Measurements from ENCODE around the gene C11orf98. TPM values are rescaled to one million over a fixed set of nuclear protein-coding genes. Genes with fewer than 3 reads are reported as not detected.
A peak's percentile ranks its signal among the peaks of the same experiment; 100 is the strongest.
"Not testable (repeated sequence)": the region's sequence is repeated elsewhere in the genome, so short reads cannot be mapped to it uniquely, and the experiment has no call there.

Gene C11orf98
- total RNA-seq, 2 experiments from 2014 or later = 107 to 110 TPM

DNA sequence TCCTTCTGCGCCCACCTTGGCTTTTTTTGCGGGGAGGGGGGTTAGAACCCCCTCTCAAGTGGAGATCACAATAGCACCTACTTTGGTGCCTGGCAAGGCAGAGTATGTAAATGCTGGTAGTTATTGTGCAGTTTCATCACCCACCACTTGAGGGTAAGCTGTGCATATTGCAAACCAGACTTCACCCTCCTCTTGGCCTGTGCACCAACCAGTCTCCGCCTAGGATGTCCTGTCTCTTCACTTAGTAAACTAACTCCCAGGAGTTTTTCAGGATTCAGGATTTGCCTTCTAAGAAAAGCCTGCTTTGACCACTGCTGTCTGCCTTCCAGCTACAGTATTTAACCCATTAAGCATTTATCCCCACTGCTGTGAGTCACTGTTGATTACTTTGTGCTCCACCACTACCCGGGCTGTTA, 15.8 kb upstream of the C11orf98 start:
- intact Hi-C loops (cut with micrococcal nuclease) = loop anchor here (1.0 kb wide), 1 partner anchor 88 kb away; no protein-coding TSS in a partner anchor
- Mint-ChIP-seq H3K36me3 (peaks cover 14% of the 10 kb centered on the region), H3K27me3 (no peaks in the 10 kb centered on the region), H3K4me1 (ENCODE audit: low read depth) (peaks cover 31% of the 10 kb centered on the region), H3K27ac (peak overlapping the region; percentile 60), H3K4me3 (no peak overlapping the region), H3K9me3 (no peaks in the 10 kb centered on the region)
- peak; percentile 57 for DNase-seq
- ChIA-PET POLR2A (interaction anchor here (0.6 to 2.2 kb wide), 8 partner anchors 9 to 196 kb away, joined by 3 to 11 read pairs (median 4); partner anchors contain the start of genes HNRNPUL2, INTS5, LBHD1 and TTC9C), CTCF (interaction anchor here (0.7 to 3.4 kb wide), 16 partner anchors 9 to 710 kb away, joined by 3 to 32 read pairs (median 4); partner anchors contain the start of genes C11orf98, CSKMT, LRRN4CL and POLR2G)

DNA sequence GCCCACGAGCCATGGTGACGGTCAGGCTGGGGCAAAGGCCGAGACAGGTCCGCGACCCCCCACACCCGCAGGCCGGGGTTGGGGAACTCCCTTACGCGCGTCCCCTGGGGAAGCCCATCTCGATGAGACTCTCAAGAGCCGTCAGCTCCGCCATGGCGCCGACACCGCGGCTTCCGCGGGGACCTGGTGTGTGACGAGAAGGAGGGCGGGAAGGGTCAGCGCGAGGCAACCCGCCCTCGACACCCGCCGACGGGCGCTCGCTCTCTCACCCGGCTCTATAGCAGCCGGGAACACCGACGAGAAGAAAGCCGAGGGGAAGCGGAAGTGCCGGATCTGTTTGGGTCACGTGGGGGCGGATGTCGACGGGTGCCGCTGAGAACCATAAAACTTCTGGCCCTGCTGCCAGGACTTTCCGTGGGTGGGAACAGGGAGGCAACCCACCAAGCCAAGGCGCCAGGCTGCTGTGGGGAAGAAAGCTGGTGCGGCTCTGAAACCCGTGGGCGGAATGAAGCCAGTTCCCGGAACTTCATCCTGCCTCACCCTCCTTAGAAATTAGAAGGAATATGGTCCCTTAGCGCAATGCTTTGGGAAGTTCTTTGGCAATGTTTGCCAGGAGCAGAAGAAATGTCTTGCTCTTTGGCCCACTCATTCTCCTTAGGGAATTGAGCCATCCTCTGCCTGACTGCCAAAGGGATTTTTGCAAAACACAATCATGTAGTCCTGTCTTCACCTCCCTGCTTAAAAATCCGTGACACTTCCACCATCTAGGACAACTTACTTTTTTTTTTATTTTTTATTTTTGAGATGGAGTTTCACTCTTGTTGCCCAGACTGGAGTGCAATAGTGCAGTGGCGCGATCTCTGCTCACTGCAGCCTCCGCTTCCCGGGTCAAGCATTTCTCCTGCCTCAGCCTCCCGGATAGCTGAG, 14.0 kb upstream of the C11orf98 start, which contains the start of gene UBXN1:
Gene UBXN1 (minus strand): TSS at position 304 of the 927 bp plus-strand sequence. CDS start 150 bp downstream, at position 154.
- POLR2A ChIA-PET = interaction anchor here (0.6 to 1.4 kb wide), 2 partner anchors 14 to 181 kb away, joined by 3 to 14 read pairs; partner anchors contain the start of genes C11orf98 and CSKMT
- Mint-ChIP-seq H3K9me3 (no peaks in the 10 kb centered on the region), H3K4me1 (ENCODE audit: low read depth) (peaks cover 35% of the 10 kb centered on the region), H3K27me3 (no peaks in the 10 kb centered on the region), H3K4me3 (peak within 1 kb of the TSS; percentile 86), H3K36me3 (peaks cover 18% of the 10 kb centered on the region), H3K27ac (peak within 1 kb of the TSS; percentile 90)
- peak; percentile 94 for DNase-seq
- CTCF ChIA-PET = interaction anchor here (1.0 to 3.4 kb wide), 6 partner anchors 14 to 255 kb away, joined by 3 to 32 read pairs (median 14); partner anchors contain the start of genes C11orf98, CSKMT, TMEM179B and TUT1
- intact Hi-C loops (cut with micrococcal nuclease) = loop anchor here (1.0 to 10.0 kb wide), 2 partner anchors 8 to 254 kb away; partner anchors contain the start of gene UQCC3

DNA sequence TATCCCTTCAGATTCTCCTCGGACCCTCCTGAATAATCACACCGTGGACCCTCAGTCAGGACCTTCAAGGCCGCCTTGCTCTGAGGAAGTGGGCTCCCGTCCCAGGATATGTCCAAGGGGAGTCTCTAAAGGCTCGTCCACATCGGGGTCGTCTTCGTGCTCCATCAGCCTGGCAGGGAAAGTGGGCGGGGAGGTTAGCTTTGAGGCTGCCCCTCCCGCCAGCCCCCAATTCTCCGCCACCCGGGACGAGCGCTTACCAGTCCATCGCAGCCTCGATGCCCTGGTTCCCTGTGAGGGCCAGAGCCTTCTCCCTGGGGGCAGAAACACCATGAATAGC, 13.4 kb upstream of the C11orf98 start:
- peaks cover 36% of the 10 kb centered on the region for H3K4me1 Mint-ChIP-seq (ENCODE audit: low read depth)
- H3K4me3 Mint-ChIP-seq = peak overlapping the region; percentile 86
- no peaks in the 10 kb centered on the region for H3K27me3 Mint-ChIP-seq
- peak overlapping the region; percentile 90 for H3K27ac Mint-ChIP-seq
- H3K9me3 Mint-ChIP-seq = no peaks in the 10 kb centered on the region
- intact Hi-C loops (cut with micrococcal nuclease) = loop anchor here (10.0 kb wide), 1 partner anchor 254 kb away; no protein-coding TSS in a partner anchor
- CTCF ChIA-PET = interaction anchor here (1.0 to 2.9 kb wide), 3 partner anchors 16 to 254 kb away, joined by 3 to 14 read pairs (median 5); partner anchors contain the start of gene TUT1
- POLR2A ChIA-PET = interaction anchor here (0.6 to 1.4 kb wide), 2 partner anchors 13 to 182 kb away, joined by 3 to 14 read pairs; partner anchors contain the start of genes C11orf98 and CSKMT
- H3K36me3 Mint-ChIP-seq = peaks cover 18% of the 10 kb centered on the region
- no peak for DNase-seq

DNA sequence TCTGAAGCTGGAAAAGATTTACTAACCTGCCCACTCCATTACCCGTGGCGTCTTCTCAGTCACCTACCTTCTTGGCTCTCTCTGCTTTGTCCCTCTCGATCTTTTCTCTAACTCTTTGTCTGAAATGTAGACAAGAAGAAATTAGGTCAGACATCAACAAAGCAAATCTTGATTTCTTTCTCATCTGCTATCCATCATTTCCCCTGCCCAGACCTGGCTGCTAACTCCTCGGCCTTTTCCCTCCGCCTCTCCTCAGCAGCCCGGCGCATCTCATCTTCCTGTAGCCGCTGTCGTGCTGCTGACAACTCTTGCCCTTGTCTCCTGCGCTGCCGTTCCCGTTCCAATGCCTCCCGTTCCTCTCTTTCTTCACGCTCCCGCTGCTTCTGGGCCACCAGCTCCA, 12.7 kb upstream of the C11orf98 start:
- peaks cover 20% of the 10 kb centered on the region for H3K36me3 Mint-ChIP-seq

DNA sequence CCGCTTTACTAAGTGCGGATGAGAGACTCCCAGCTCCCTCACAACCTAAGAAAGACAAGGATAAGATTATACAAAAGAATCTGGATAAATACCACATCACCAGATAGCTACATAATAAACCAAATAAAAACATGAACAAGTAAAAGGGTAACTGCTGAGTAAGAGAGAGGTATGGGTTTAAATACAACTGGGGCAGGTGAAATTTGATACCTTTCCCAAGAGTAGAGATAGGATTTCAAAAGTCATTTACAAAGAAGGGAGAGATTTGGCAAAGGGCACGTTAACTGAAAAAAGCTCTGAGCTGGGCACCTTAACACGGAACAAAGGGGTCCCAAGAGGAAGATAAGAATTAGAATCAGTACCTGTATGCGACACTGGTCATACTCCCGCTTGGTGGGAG, 12.1 kb upstream of the C11orf98 start:
- Mint-ChIP-seq H3K4me3 (peak overlapping the region; percentile 86), H3K9me3 (no peaks in the 10 kb centered on the region), H3K4me1 (ENCODE audit: low read depth) (peaks cover 49% of the 10 kb centered on the region), H3K27ac (no peak overlapping the region), H3K36me3 (peaks cover 23% of the 10 kb centered on the region), H3K27me3 (no peaks in the 10 kb centered on the region)
- POLR2A ChIA-PET = interaction anchor here (1.5 to 4.3 kb wide), 2 partner anchors 12 to 24 kb away, joined by 4 to 24 read pairs; partner anchors contain the start of genes C11orf98, CSKMT and INTS5
- intact Hi-C loops (cut with micrococcal nuclease) = loop anchor here (10.0 kb wide), 1 partner anchor 252 kb away; no protein-coding TSS in a partner anchor
- no peak for DNase-seq
- CTCF ChIA-PET = interaction anchor here (0.6 to 1.5 kb wide), 3 partner anchors 17 to 310 kb away, joined by 3 to 4 read pairs (median 4); no protein-coding TSS in a partner anchor

More for the DNA sequence above, 12.7 kb upstream of the C11orf98 start:
- intact Hi-C loops (cut with micrococcal nuclease) = loop anchor here (10.0 kb wide), 1 partner anchor 253 kb away; no protein-coding TSS in a partner anchor
- Mint-ChIP-seq H3K4me1 (ENCODE audit: low read depth) (peaks cover 43% of the 10 kb centered on the region), H3K9me3 (no peaks in the 10 kb centered on the region), H3K4me3 (peak overlapping the region; percentile 86), H3K27me3 (no peaks in the 10 kb centered on the region), H3K27ac (peak overlapping the region; percentile 90)
- CTCF ChIA-PET = interaction anchor here (0.6 to 1.0 kb wide), 2 partner anchors 16 to 310 kb away, joined by 3 to 4 read pairs; no protein-coding TSS in a partner anchor
- POLR2A ChIA-PET = interaction anchor here (1.5 kb wide), 1 partner anchor 24 kb away, joined by 4 read pairs; the partner anchor contains the start of gene INTS5
- DNase-seq = no peak

DNA sequence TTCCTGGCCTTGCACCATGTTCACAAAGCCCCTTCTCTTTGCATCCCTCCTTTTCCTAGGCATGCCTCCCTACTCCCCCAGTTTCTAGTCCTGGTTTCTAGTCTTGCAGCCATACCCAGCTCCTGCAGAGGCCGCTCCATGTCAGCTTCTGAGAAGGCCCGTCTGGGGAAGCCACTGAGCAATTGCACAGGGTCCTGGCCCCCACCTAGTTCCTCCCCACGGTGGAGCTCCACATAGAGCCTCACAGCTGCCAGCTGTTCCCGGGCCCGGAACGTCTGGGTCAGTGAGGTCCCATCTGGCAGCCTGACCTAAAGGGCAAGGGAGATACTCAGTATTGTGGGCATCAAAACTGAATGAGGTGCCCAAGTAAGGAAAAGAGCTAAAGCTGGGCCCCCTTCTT, 11.7 kb upstream of the C11orf98 start:
- Mint-ChIP-seq H3K4me3 (no peak overlapping the region), H3K36me3 (peaks cover 26% of the 10 kb centered on the region), H3K27ac (no peak overlapping the region), H3K27me3 (no peaks in the 10 kb centered on the region), H3K4me1 (ENCODE audit: low read depth) (peaks cover 50% of the 10 kb centered on the region), H3K9me3 (no peaks in the 10 kb centered on the region)
- DNase-seq = no peak
- ChIA-PET CTCF (interaction anchor here (1.0 to 1.5 kb wide), 2 partner anchors 17 to 19 kb away, joined by 4 read pairs; no protein-coding TSS in a partner anchor), POLR2A (interaction anchor here (1.5 to 4.3 kb wide), 2 partner anchors 11 to 23 kb away, joined by 4 to 24 read pairs; partner anchors contain the start of genes C11orf98, CSKMT and INTS5)
- intact Hi-C loops (cut with micrococcal nuclease) = loop anchor here (10.0 kb wide), 1 partner anchor 252 kb away; no protein-coding TSS in a partner anchor

DNA sequence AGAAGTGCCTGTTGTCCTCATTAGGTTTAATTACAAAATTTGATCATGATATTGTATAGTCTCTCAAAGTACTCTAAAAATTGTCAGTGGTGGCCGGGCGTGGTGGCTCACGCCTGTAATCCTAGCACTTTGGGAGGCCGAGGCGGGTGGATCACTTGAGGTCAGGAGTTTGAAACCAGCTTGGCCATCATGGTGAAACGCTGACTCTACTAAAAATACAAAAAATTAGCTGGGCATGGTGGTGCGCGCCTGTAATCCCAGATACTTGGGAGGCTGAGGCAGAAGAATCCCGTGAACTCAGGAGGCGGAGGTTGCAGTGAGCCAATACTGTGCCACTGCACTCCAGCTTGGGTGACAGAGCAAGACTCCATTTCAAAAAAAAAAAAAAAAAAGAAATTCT, 10.4 kb upstream of the C11orf98 start:
- H3K27me3 Mint-ChIP-seq, H3K9me3 Mint-ChIP-seq, H3K27ac Mint-ChIP-seq, H3K4me3 Mint-ChIP-seq, CTCF ChIA-PET, DNase-seq: not testable (repeated sequence)
- Mint-ChIP-seq H3K36me3 (peaks cover 34% of the 10 kb centered on the region), H3K4me1 (ENCODE audit: low read depth) (peaks cover 45% of the 10 kb centered on the region)
- POLR2A ChIA-PET = interaction anchor here (0.6 to 4.3 kb wide), 2 partner anchors 10 to 34 kb away, joined by 3 to 24 read pairs; partner anchors contain the start of genes C11orf98 and CSKMT
- intact Hi-C loops (cut with micrococcal nuclease) = loop anchor here (10.0 kb wide), 1 partner anchor 251 kb away; no protein-coding TSS in a partner anchor

DNA sequence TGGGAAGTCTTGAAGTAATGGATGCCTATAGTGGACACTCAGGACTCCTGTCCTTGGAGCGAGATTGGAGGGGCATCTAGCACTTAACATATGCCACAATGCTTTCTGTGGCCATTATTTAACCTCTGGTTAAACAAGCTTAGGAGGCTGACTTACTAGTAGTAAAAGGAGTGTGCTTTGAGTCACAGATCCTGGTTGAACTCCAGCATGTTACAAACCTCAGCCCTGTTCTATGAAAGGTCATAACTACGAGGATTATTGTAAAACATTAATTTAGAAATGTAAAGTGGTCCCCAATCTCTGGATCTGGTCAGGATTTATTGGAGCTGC, 8.2 kb upstream of the C11orf98 start:
- intact Hi-C loops (cut with micrococcal nuclease) = loop anchor here (10.0 kb wide), 1 partner anchor 248 kb away; no protein-coding TSS in a partner anchor
- DNase-seq = no peak
- Mint-ChIP-seq H3K36me3 (peaks cover 41% of the 10 kb centered on the region), H3K27ac (peak overlapping the region; percentile 98), H3K4me3 (peak overlapping the region; percentile 94), H3K27me3 (no peaks in the 10 kb centered on the region), H3K9me3 (no peaks in the 10 kb centered on the region), H3K4me1 (ENCODE audit: low read depth) (peaks cover 55% of the 10 kb centered on the region)
- ChIA-PET POLR2A (interaction anchor here (0.6 to 4.3 kb wide), 5 partner anchors 8 to 108 kb away, joined by 3 to 24 read pairs (median 11); partner anchors contain the start of genes C11orf98, CSKMT, HNRNPUL2 and TTC9C), CTCF (interaction anchor here (0.8 to 1.9 kb wide), 4 partner anchors 8 to 249 kb away, joined by 3 to 4 read pairs (median 3); partner anchors contain the start of genes C11orf98, CSKMT and SLC3A2)

DNA sequence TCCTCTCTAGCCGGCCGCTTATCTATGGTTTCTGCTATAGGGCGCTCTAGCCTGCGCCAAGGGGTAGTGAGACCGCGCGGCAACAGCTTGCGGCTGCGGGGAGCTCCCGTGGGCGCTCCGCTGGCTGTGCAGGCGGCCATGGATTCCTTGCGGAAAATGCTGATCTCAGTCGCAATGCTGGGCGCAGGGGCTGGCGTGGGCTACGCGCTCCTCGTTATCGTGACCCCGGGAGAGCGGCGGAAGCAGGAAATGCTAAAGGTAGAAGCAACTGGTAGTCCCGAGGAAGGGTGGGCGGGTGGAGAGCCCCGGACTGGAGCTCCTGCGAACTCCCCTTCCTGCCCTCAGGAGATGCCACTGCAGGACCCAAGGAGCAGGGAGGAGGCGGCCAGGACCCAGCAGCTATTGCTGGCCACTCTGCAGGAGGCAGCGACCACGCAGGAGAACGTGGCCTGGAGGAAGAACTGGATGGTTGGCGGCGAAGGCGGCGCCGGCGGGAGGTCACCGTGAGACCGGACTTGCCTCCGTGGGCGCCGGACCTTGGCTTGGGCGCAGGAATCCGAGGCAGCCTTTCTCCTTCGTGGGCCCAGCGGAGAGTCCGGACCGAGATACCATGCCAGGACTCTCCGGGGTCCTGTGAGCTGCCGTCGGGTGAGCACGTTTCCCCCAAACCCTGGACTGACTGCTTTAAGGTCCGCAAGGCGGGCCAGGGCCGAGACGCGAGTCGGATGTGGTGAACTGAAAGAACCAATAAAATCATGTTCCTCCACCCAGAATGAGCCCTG, 6.8 kb upstream of the C11orf98 start, which contains the start of the genes LBHD1 and UQCC3:
Gene LBHD1 (minus strand): TSS at position 660 of the 782 bp plus-strand sequence. CDS start 2,236 bp downstream, outside the sequence.
Gene UQCC3 (plus strand): TSS at position 66 of the 782 bp plus-strand sequence. CDS start 73 bp downstream, at position 139.
- ChIA-PET CTCF (interaction anchor here (0.6 to 2.4 kb wide), 8 partner anchors 15 to 114 kb away, joined by 3 to 13 read pairs (median 6); partner anchors contain the start of genes B3GAT3, HNRNPUL2 and TUT1), POLR2A (interaction anchor here (0.5 to 4.5 kb wide), 31 partner anchors 9 to 209 kb away, joined by 3 to 43 read pairs (median 7); partner anchors contain the start of genes B3GAT3, BSCL2, EEF1G and GANAB)
- peak within 1 kb of the TSS; percentile 94 for H3K4me3 Mint-ChIP-seq
- H3K27me3 Mint-ChIP-seq = no peaks in the 10 kb centered on the region
- peak within 1 kb of the TSS; percentile 98 for H3K27ac Mint-ChIP-seq
- intact Hi-C loops (cut with micrococcal nuclease) = loop anchor here (1.0 to 10.0 kb wide), 4 partner anchors 8 to 247 kb away; partner anchors contain the start of genes HNRNPUL2, INTS5 and UBXN1
- peaks cover 55% of the 10 kb centered on the region for H3K4me1 Mint-ChIP-seq (ENCODE audit: low read depth)
- DNase-seq = peak; percentile 93
- no peaks in the 10 kb centered on the region for H3K9me3 Mint-ChIP-seq
- H3K36me3 Mint-ChIP-seq = peaks cover 39% of the 10 kb centered on the region

DNA sequence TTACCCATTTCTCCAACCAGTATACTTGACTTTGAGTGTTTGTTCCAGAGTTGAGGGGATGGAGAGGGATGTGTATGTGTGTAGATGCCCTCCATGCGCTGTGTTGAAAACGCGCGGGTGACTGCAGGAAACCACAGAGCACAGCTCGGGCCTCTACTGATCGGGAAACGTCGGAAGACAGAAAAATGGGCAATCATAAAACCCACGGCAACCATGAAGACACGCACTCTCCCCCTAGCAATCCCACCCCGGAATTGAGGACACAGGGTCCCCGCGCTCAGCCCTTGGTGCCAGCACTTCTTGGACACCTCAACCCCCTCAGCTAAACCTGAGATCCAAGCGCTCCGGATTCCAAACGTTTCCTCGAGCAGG, 6.2 kb upstream of the C11orf98 start:
- intact Hi-C loops (cut with micrococcal nuclease) = loop anchor here (1.0 to 10.0 kb wide), 4 partner anchors 8 to 246 kb away; partner anchors contain the start of genes HNRNPUL2, INTS5 and UBXN1
- CTCF ChIA-PET = interaction anchor here (0.6 to 2.4 kb wide), 8 partner anchors 23 to 115 kb away, joined by 3 to 13 read pairs (median 6); partner anchors contain the start of genes B3GAT3, HNRNPUL2 and TUT1
- POLR2A ChIA-PET = interaction anchor here (0.9 to 4.5 kb wide), 27 partner anchors 8 to 210 kb away, joined by 3 to 43 read pairs (median 7); partner anchors contain the start of genes B3GAT3, BSCL2, EEF1G and GANAB
- peaks cover 41% of the 10 kb centered on the region for H3K36me3 Mint-ChIP-seq
- H3K27me3 Mint-ChIP-seq = no peaks in the 10 kb centered on the region
- no peak for DNase-seq
- peaks cover 54% of the 10 kb centered on the region for H3K4me1 Mint-ChIP-seq (ENCODE audit: low read depth)
- no peaks in the 10 kb centered on the region for H3K9me3 Mint-ChIP-seq
- H3K27ac Mint-ChIP-seq = peak overlapping the region; percentile 98
- H3K4me3 Mint-ChIP-seq = peak overlapping the region; percentile 94
